Endothelial cell of umbilical vein (primary cell): ENCODE results near the gene TTLL11. TPM values are rescaled to one million over a fixed set of nuclear protein-coding genes. Genes with fewer than 3 reads are reported as not detected.

ENCODE experiments used
- BruUV-seq: library from RNA; stranded (reverse); fragments of 400-500 nt; replicated peaks from 2 replicates; lab custom pipeline; 2021; lab: Mats Ljungman, UMichigan
- CTCF ChIA-PET: fragments of 300-600, 350-600 bp; sonication (Branson Sonifier 250); formaldehyde crosslinking; loops from one replicate; lab custom pipeline; 2021; ENCODE audit warnings: antibody characterized with exemption, inconsistent platforms; lab: Charles Lee
- POLR2A ChIA-PET: fragments of 300-600, 350-600 bp; sonication (Branson Sonifier 250); formaldehyde crosslinking; loops from one replicate; lab custom pipeline; 2021; ENCODE audit warnings: antibody characterized with exemption, inconsistent platforms; lab: Charles Lee
- DNase-seq: peaks from one replicate; pipeline ENCODE4 v3.0.0-alpha.2; 2011; ENCODE audit warnings: low read depth, low spot score
- FAIRE-seq: peaks from 2 replicates; lab custom pipeline; 2011; peaks lifted over from hg19 to GRCh38; lab: Jason Lieb, UNC
- H2AFZ ChIP-seq: 2 replicates; pipeline ENCODE4 v1.6.0; 2012; ENCODE audit warnings: low read depth, low read length, control low read depth, inconsistent platforms
- H3K27ac ChIP-seq: 2 replicates; pipeline ENCODE4 v1.5.1; 2011; ENCODE audit warnings: low read depth, mild to moderate bottlenecking, control low read depth, low read length, moderate library complexity; ENCODE audit not compliant: insufficient read depth
- H3K27me3 ChIP-seq, 2 experiments: 2 replicates each; pipeline versions ENCODE4 v1.6.0 to v1.6.1; 2011; ENCODE audit warnings: low read length in 2 of 2, mixed read lengths in 1 of 2; ENCODE audit not compliant: control insufficient read depth in 2 of 2, insufficient read depth in 2 of 2
- H3K36me3 ChIP-seq, 2 experiments: 2 replicates in 1 of 2; 3 replicates in 1 of 2; pipeline ENCODE4 v1.5.1; 2011; ENCODE audit warnings: low read length in 2 of 2, mild to moderate bottlenecking in 1 of 2, moderate library complexity in 1 of 2; ENCODE audit not compliant: control insufficient read depth in 2 of 2, insufficient read depth in 2 of 2; ENCODE audit errors: extremely low read depth in 1 of 2
- H3K4me1 ChIP-seq: 3 replicates; pipeline ENCODE4 v1.5.1; 2011; ENCODE audit warnings: mild to moderate bottlenecking, low read length; ENCODE audit not compliant: control insufficient read depth, insufficient read depth; ENCODE audit errors: extremely low read depth
- H3K4me2 ChIP-seq: 2 replicates; pipeline ENCODE4 v1.6.1; 2011; ENCODE audit warnings: low read length, control low read depth, mixed read lengths; ENCODE audit not compliant: insufficient read depth
- H3K4me3 ChIP-seq, 3 experiments: fragments of 200-600 bp in 1 of 3; sonication (generic), shearing (Covaris generic) in 1 of 3; replicated peaks in 1 of 3; 2 replicates each; pipeline ENCODE4 v1.5.1; 2011 to 2016; ENCODE audit warnings: control low read depth in 3 of 3, low read length in 3 of 3, mild to moderate bottlenecking in 2 of 3, inconsistent platforms in 1 of 3, low read depth in 1 of 3, moderate library complexity in 1 of 3; ENCODE audit not compliant: insufficient read depth in 1 of 3
- H3K79me2 ChIP-seq: 2 replicates; pipeline ENCODE4 v1.6.0; 2012; ENCODE audit warnings: low read length, inconsistent platforms; ENCODE audit not compliant: control insufficient read depth, insufficient read depth
- H3K9ac ChIP-seq: replicated peaks from 2 replicates; pipeline ENCODE3; 2011; ENCODE audit warnings: low read length, control low read depth; ENCODE audit not compliant: insufficient read depth; ENCODE audit errors: extremely low read depth
- H3K9me1 ChIP-seq: replicated peaks from 3 replicates; pipeline ENCODE4 v1.6.0; 2011; ENCODE audit warnings: mild to moderate bottlenecking, low read length; ENCODE audit not compliant: control insufficient read depth, insufficient read depth; ENCODE audit errors: extremely low read depth
- H3K9me3 ChIP-seq: replicated peaks from 2 replicates; pipeline ENCODE4 v1.5.1; 2012; ENCODE audit warnings: low read length, inconsistent platforms; ENCODE audit not compliant: control insufficient read depth, insufficient read depth
- H4K20me1 ChIP-seq: replicated peaks from 2 replicates; pipeline ENCODE3; 2011; ENCODE audit warnings: mild to moderate bottlenecking, low read length; ENCODE audit not compliant: control insufficient read depth, insufficient read depth; ENCODE audit errors: extremely low read depth
- CTCF ChIP-seq, 2 donors: IDR thresholded peaks; 1 replicate in 1 of 2; 2 replicates in 1 of 2; pipeline ENCODE4 v1.5.1; 2011; ENCODE audit warnings: low read length in 2 of 2, mild to moderate bottlenecking in 2 of 2, moderate library complexity in 2 of 2, control low read depth in 1 of 2, inconsistent platforms in 1 of 2, low read depth in 1 of 2; ENCODE audit not compliant: insufficient read depth in 1 of 2; ENCODE audit errors: extremely low read depth in 1 of 2
- EZH2 ChIP-seq: IDR thresholded peaks from 2 replicates; pipeline ENCODE4 v1.6.1; 2012; ENCODE audit warnings: borderline replicate concordance, low read depth, mild to moderate bottlenecking, moderate library complexity, low read length, inconsistent platforms; ENCODE audit not compliant: severe bottlenecking
- FOS ChIP-seq: IDR thresholded peaks from 2 replicates; pipeline ENCODE4 v1.6.1; 2011; ENCODE audit warnings: mild to moderate bottlenecking, low read length, moderate library complexity, borderline replicate concordance; ENCODE audit not compliant: insufficient read depth
- GATA2 ChIP-seq: IDR thresholded peaks from 2 replicates; pipeline ENCODE4 v1.7.0; 2011; ENCODE audit warnings: low read depth, mild to moderate bottlenecking, moderate library complexity, mixed read lengths, low read length; ENCODE audit not compliant: insufficient read length, insufficient read depth
- JUN ChIP-seq: IDR thresholded peaks from 2 replicates; pipeline ENCODE4 v1.6.1; 2011; ENCODE audit warnings: borderline replicate concordance, low read depth; ENCODE audit not compliant: insufficient read length, insufficient read depth
- MAX ChIP-seq: IDR thresholded peaks from 2 replicates; pipeline ENCODE4 v1.6.1; 2011; ENCODE audit not compliant: insufficient read depth, insufficient read length
- MYC ChIP-seq: IDR thresholded peaks from one replicate; pipeline ENCODE4 v1.6.1; 2011; ENCODE audit warnings: mild to moderate bottlenecking, low read depth, low read length
- POLR2A ChIP-seq: IDR thresholded peaks from 2 replicates; pipeline ENCODE4 v1.6.1; 2012; ENCODE audit warnings: low read depth, mild to moderate bottlenecking, control low read depth, low read length
- POLR2AphosphoS5 ChIP-seq: IDR thresholded peaks from 2 replicates; pipeline ENCODE4 v1.6.1; 2012; ENCODE audit warnings: low read depth, mild to moderate bottlenecking, control low read depth, low read length, moderate library complexity; ENCODE audit not compliant: insufficient read depth
- dilution Hi-C: fragments of 300-500 bp; cut with MboI; formaldehyde crosslinking; loops from one replicate; pipeline ENCODE4 v1.15.0; 2019; ENCODE audit warnings: low sequenced_read_pairs; ENCODE audit not compliant: extremely low pct_ligation_motif_present
- intact Hi-C: fragments of 100-400 bp; cut with micrococcal nuclease; formaldehyde crosslinking; loops from one replicate; pipeline ENCODE4 v1.10.0; 2022
- polyA plus RNA-seq, 4 experiments: library from polyadenylated mRNA; depleted of rRNA in 3 of 4; stranded (reverse) in 3 of 4; unstranded in 1 of 4; fragments of >200 nt; gene quantifications; 2 replicates each; pipeline versions ENCODE4 v1.2.1 to v1.2.3, GENCODE V29; 2011 to 2012; ENCODE audit warnings: missing spikeins in 1 of 4
- total RNA-seq: library from RNA; stranded (reverse); gene quantifications from 2 replicates; pipeline ENCODE4 v1.2.3, GENCODE V29; 2021

Gene TTLL11
- total and polyA plus RNA-seq, 2 donors (not counting 3 experiments of a cell fraction or from before 2014, with no cell fraction given) = 4.9 to 5.1 TPM

GRCh38 chr9:121947775-121948174 is 145.3 kb downstream of the TTLL11 start:
- no peaks in the 10 kb centered on the region for H4K20me1 ChIP-seq
- H3K9me1 ChIP-seq = no peaks in the 10 kb centered on the region
- no peaks in the 10 kb centered on the region for H3K27me3 ChIP-seq
- H3K4me1 ChIP-seq = peaks cover 4% of the 10 kb centered on the region
- intact Hi-C loops (no loop called here), dilution Hi-C loops (no loop called here)
- no peaks in the 10 kb centered on the region for H3K36me3 ChIP-seq
- ChIA-PET POLR2A (no interaction called here), CTCF (interaction anchor here (1.1 kb wide), 1 partner anchor 10 kb away, joined by 3 read pairs; no protein-coding TSS in a partner anchor)
- TF ChIP-seq MAX = no peak
- no peak for TF ChIP-seq POLR2AphosphoS5
- TF ChIP-seq POLR2A = no peak
- TF ChIP-seq CTCF (IDR thresholded peaks at IDR 0.05; ENCODE audit: extremely low read depth in 1 of 2, insufficient read depth in 1 of 2, low read depth in 1 of 2, low read length in 2 of 2) = no peak
- no peak for TF ChIP-seq MYC
- TF ChIP-seq FOS = no peak
- TF ChIP-seq EZH2 = no peak
- TF ChIP-seq GATA2 = no peak
- no peak for TF ChIP-seq JUN
- no peak overlapping the region for H2AFZ ChIP-seq
- H3K79me2 ChIP-seq = peaks cover 8% of the 10 kb centered on the region
- BruUV-seq = no TSS peak
- no peak overlapping the region for H3K27ac ChIP-seq
- H3K9ac ChIP-seq = no peak overlapping the region
- FAIRE-seq = peak; percentile 12
- DNase-seq = no peak
- no peak overlapping the region for H3K4me3 ChIP-seq
- H3K9me3 ChIP-seq = no peaks in the 10 kb centered on the region
- no peak overlapping the region for H3K4me2 ChIP-seq
